ENCODE measurements around the gene TNFRSF8. TPM values are rescaled to one million over a fixed set of nuclear protein-coding genes. Genes with fewer than 3 reads are reported as not detected.
A peak's percentile ranks its signal among the peaks of the same experiment; 100 is the strongest.

TNFRSF8 gene
- total and polyA plus RNA-seq, 7 donors: 0.25 to 0.86 (median 0.49) TPM

GRCh38 chr1:12140515-12141162 is 77.5 kb downstream of the TNFRSF8 start:
- H3K4me1 ChIP-seq: peaks cover 6% of the 10 kb centered on the region
- intact Hi-C loops (cut with DNase I): loop anchor here in 1 of 2 donors (5.0 kb wide), 1 partner anchor 47 kb away; no protein-coding TSS in a partner anchor
- no peak overlapping the region for H3K27ac ChIP-seq
- DNase-seq: no peak
- no peaks in the 10 kb centered on the region for H3K27me3 ChIP-seq (ENCODE audit: insufficient read depth in 3 of 3, low read length in 2 of 3)
- H3K4me3 ChIP-seq: no peak overlapping the region
- 77 to 89% (median 81%) methylated on average over 12 of the region's 12 CpGs for WGBS, 3 donors
- H3K36me3 ChIP-seq (ENCODE audit: insufficient read depth in 1 of 2, low read depth in 1 of 2): no peaks in the 10 kb centered on the region
- ATAC-seq: no peak
- H3K9me3 ChIP-seq: no peaks in the 10 kb centered on the region
- no peak for TF ChIP-seq CTCF (IDR thresholded peaks at IDR 0.05)

GRCh38 chr1:12141163-12141850 is 78.2 kb downstream of the TNFRSF8 start:
- Histone ChIP-seq H3K9me3 (no peaks in the 10 kb centered on the region), H3K27ac (no peak overlapping the region), H3K36me3 (ENCODE audit: insufficient read depth in 1 of 2, low read depth in 1 of 2) (no peaks in the 10 kb centered on the region), H3K27me3 (ENCODE audit: insufficient read depth in 3 of 3, low read length in 2 of 3) (no peaks in the 10 kb centered on the region), H3K4me1 (peaks cover 6% of the 10 kb centered on the region), H3K4me3 (no peak overlapping the region)
- TF ChIP-seq CTCF (IDR thresholded peaks at IDR 0.05): no peak
- no peak for ATAC-seq
- intact Hi-C loops (cut with DNase I): loop anchor here in 1 of 2 donors (5.0 kb wide), 1 partner anchor 46 kb away; no protein-coding TSS in a partner anchor
- 80 to 83% (median 80%) methylated on average over 21 of the region's 21 CpGs for WGBS, 3 donors
- DNase-seq: no peak

GRCh38 chr1:12142141-12142823 is 79.2 kb downstream of the TNFRSF8 start:
- Histone ChIP-seq H3K4me1 (peaks cover 6% of the 10 kb centered on the region), H3K4me3 (no peak overlapping the region), H3K9me3 (no peaks in the 10 kb centered on the region), H3K27ac (no peak overlapping the region), H3K27me3 (ENCODE audit: insufficient read depth in 3 of 3, low read length in 2 of 3) (no peaks in the 10 kb centered on the region), H3K36me3 (ENCODE audit: insufficient read depth in 1 of 2, low read depth in 1 of 2) (no peaks in the 10 kb centered on the region)
- DNase-seq (no peak), ATAC-seq (no peak)
- no peak for TF ChIP-seq CTCF (IDR thresholded peaks at IDR 0.05)
- WGBS, 3 donors: 83 to 90% (median 84%) methylated on average over 18 of the region's 18 CpGs
- intact Hi-C loops (cut with DNase I): loop anchor here in 1 of 2 donors (5.0 kb wide), 1 partner anchor 45 kb away; no protein-coding TSS in a partner anchor

DNA sequence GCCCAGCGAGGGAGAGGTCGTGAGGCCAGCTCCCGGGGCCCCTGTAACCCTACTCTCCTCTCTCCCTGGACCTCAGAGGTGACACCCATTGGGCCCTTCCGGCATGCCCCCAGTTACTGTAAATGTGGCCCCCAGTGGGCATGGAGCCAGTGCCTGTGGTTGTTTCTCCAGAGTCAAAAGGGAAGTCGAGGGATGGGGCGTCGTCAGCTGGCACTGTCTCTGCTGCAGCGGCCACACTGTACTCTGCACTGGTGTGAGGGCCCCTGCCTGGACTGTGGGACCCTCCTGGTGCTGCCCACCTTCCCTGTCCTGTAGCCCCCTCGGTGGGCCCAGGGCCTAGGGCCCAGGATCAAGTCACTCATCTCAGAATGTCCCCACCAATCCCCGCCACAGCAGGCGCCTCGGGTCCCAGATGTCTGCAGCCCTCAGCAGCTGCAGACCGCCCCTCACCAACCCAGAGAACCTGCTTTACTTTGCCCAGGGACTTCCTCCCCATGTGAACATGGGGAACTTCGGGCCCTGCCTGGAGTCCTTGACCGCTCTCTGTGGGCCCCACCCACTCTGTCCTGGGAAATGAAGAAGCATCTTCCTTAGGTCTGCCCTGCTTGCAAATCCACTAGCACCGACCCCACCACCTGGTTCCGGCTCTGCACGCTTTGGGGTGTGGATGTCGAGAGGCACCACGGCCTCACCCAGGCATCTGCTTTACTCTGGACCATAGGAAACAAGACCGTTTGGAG is 80.0 kb downstream of the TNFRSF8 start:
- intact Hi-C loops (cut with DNase I): loop anchor here in 1 of 2 donors (5.0 kb wide), 1 partner anchor 44 kb away; no protein-coding TSS in a partner anchor

More for the DNA sequence above, 80.0 kb downstream of the TNFRSF8 start:
- Histone ChIP-seq H3K27me3 (ENCODE audit: insufficient read depth in 3 of 3, low read length in 2 of 3) (no peaks in the 10 kb centered on the region), H3K36me3 (ENCODE audit: insufficient read depth in 1 of 2, low read depth in 1 of 2) (no peaks in the 10 kb centered on the region), H3K27ac (no peak overlapping the region), H3K4me1 (peaks cover 6% of the 10 kb centered on the region), H3K9me3 (no peaks in the 10 kb centered on the region), H3K4me3 (no peak overlapping the region)
- ATAC-seq (peak; percentile 6 to 53 (median 33)), DNase-seq (peak; percentile 53 to 65)
- no peak for TF ChIP-seq CTCF (IDR thresholded peaks at IDR 0.05)
- 74 to 84% (median 78%) methylated on average over 21 of the region's 21 CpGs for WGBS, 3 donors
